HG03103 (cell line): ENCODE measurements around the gene NEK2.

Experiments
- ATAC-seq: cut with Tn5 transposase; IDR thresholded peaks from one replicate; pipeline ENCODE4 v1.9.1; 2021; ENCODE audit warnings: low read depth; ENCODE audit not compliant: unreplicated experiment

Gene NEK2

GRCh38 chr1:211613951-211614350 is 61.5 kb downstream of the NEK2 start:
- no peak for ATAC-seq

- ATAC-seq: no peak
Observed at GRCh38 chr1:211613108-211613947, 62.1 kb downstream of the NEK2 start.

- no peak for ATAC-seq
Observed at GRCh38 chr1:211612786-211613107, 62.7 kb downstream of the NEK2 start.
